Measurements from ENCODE around the gene KCNS3. TPM values are rescaled to one million over a fixed set of nuclear protein-coding genes. Genes with fewer than 3 reads are reported as not detected.

KCNS3 gene
- total and polyA plus RNA-seq, 8 donors = 7.6 to 150 (median 19.3) TPM

DNA sequence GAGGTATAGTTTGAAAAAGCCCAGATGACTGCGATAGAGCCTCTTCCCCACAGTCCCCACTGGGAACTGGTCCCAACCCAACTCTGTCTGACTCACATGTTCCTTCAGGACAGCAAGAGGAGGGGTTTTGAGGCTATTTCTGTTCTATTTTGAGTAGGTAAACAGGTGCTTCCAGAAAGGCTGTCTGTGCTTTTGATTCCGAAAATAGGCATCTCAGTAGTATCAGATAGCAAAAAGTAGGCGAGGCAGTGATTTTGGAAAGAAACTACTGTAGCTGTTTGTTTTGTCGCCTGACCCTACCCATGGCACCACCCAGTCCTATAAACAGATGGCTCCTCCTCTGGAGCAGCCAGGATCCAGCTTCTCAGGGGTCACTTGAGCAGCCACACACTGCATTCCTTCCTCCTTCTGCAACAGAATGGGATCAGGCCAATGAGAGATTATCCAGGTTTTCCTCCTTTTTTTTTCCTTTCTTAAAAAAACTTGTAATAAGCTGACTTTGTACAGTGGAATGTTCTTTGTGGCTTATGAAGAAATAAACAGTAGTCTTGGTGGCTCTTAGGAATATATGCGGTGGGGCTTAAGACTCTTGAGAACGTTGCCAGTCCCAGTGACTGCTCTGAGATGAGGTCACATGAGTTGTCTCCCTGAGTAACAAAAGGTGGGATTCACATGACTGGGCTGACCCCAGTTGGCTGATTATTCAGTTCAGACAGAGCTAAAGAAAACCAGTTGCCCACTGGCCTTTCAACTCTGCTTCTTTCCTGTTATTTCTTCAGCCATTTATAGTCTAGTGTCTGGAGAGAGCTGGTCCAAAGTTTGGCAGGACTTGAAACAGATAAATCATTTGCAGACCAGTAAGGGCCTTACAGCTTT, 98.6 kb downstream of the KCNS3 start:
- Histone ChIP-seq H3K4me3 (no peak overlapping the region), H3K27me3 (no peaks in the 10 kb centered on the region), H3K36me3 (no peaks in the 10 kb centered on the region), H3K27ac (peak overlapping the region; percentile 17 to 78 (median 68)), H3K4me1 (peaks cover 0 to 16% (median 3%) of the 10 kb centered on the region in 4 donors), H3K9me3 (peaks cover 0 to 4% (median 0%) of the 10 kb centered on the region in 4 donors)
- WGBS, 5 donors = 53 to 68% (median 58%) methylated on average over 6 of the region's 6 CpGs
- intact Hi-C loops (cut with DNase I; ENCODE audit: low total_unique reads) = no loop called here
- DNase-seq = peak in 1 of 2 donors; percentile 33
- TF ChIP-seq POLR2AphosphoS5 (IDR thresholded peaks at IDR 0.05) (peak in 2 of 3 donors; percentile 59 to 70), EP300 (IDR thresholded peaks at IDR 0.05) (no peak), POLR2A (IDR thresholded peaks at IDR 0.05) (no peak)
- TF ChIP-seq, protein P1, sequence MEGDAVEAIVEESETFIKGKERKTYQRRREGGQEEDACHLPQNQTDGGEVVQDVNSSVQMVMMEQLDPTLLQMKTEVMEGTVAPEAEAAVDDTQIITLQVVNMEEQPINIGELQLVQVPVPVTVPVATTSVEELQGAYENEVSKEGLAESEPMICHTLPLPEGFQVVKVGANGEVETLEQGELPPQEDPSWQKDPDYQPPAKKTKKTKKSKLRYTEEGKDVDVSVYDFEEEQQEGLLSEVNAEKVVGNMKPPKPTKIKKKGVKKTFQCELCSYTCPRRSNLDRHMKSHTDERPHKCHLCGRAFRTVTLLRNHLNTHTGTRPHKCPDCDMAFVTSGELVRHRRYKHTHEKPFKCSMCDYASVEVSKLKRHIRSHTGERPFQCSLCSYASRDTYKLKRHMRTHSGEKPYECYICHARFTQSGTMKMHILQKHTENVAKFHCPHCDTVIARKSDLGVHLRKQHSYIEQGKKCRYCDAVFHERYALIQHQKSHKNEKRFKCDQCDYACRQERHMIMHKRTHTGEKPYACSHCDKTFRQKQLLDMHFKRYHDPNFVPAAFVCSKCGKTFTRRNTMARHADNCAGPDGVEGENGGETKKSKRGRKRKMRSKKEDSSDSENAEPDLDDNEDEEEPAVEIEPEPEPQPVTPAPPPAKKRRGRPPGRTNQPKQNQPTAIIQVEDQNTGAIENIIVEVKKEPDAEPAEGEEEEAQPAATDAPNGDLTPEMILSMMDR (IDR thresholded peaks at IDR 0.05) = no peak

GRCh38 chr2:17979707-17980106, 101.2 kb downstream of the KCNS3 start:
- Histone ChIP-seq H3K27me3 (no peaks in the 10 kb centered on the region), H3K9me3 (peaks cover 0 to 4% (median 0%) of the 10 kb centered on the region in 4 donors), H3K27ac (no peak overlapping the region), H3K4me3 (no peak overlapping the region), H3K4me1 (peaks cover 0 to 16% (median 3%) of the 10 kb centered on the region in 4 donors), H3K36me3 (no peaks in the 10 kb centered on the region)
- DNase-seq = no peak
- intact Hi-C loops (cut with DNase I; ENCODE audit: low total_unique reads) = no loop called here
- TF ChIP-seq POLR2AphosphoS5 (IDR thresholded peaks at IDR 0.05) (no peak), EP300 (IDR thresholded peaks at IDR 0.05) (no peak), POLR2A (IDR thresholded peaks at IDR 0.05) (no peak)
- TF ChIP-seq, protein P1 (IDR thresholded peaks at IDR 0.05) = no peak

GRCh38 chr2:17981936-17982335, 103.5 kb downstream of the KCNS3 start:
- 63 to 87% (median 80%) methylated on average over 3 of the region's 3 CpGs for WGBS, 5 donors
- no peak overlapping the region for H3K4me3 ChIP-seq

More at GRCh38 chr2:17981936-17982335, 103.5 kb downstream of the KCNS3 start:
- no peaks in the 10 kb centered on the region for H3K36me3 ChIP-seq
- intact Hi-C loops (cut with DNase I; ENCODE audit: low total_unique reads) = no loop called here
- TF ChIP-seq POLR2AphosphoS5 (IDR thresholded peaks at IDR 0.05) (no peak), POLR2A (IDR thresholded peaks at IDR 0.05) (no peak), EP300 (IDR thresholded peaks at IDR 0.05) (no peak)
- TF ChIP-seq, protein P1 (IDR thresholded peaks at IDR 0.05) = no peak
- H3K27ac ChIP-seq = no peak overlapping the region
- peaks cover 0 to 10% (median 3%) of the 10 kb centered on the region in 4 donors for H3K4me1 ChIP-seq
- H3K27me3 ChIP-seq = no peaks in the 10 kb centered on the region
- H3K9me3 ChIP-seq = no peaks in the 10 kb centered on the region
- no peak for DNase-seq

Other genes starting within 250 kb of the KCNS3 start
- 10 to 100 TPM in 4 of 5 donors, 1 to 10 TPM in 1; 8.8 to 67.4 (median 38.9) TPM for gene SMC6, start 124.9 kb upstream of the KCNS3 start, total RNA-seq
- gene SMC6, start 124.9 kb upstream of the KCNS3 start, polyA plus RNA-seq = 1 to 10 TPM; 3.3 to 9.3 (median 4.1) TPM
- gene GEN1, start 124.5 kb upstream of the KCNS3 start, total RNA-seq = 10 to 100 TPM in 3 of 5 donors, 1 to 10 TPM in 1, under 1 TPM in 1; 0.58 to 65.2 (median 10.3) TPM
- gene GEN1, start 124.5 kb upstream of the KCNS3 start, polyA plus RNA-seq = 1 to 10 TPM in 2 of 3 donors, under 1 TPM in 1; 0.81 to 7.3 (median 1.4) TPM
- gene MSGN1, start 62.2 kb upstream of the KCNS3 start, total RNA-seq = not detected
- gene MSGN1, start 62.2 kb upstream of the KCNS3 start, polyA plus RNA-seq = under 1 TPM in 1 of 3 donors, not detected in 2; 0.75 TPM